Prostate gland (tissue), 2 donors: Measurements from ENCODE around the gene IL20. TPM values are rescaled to one million over a fixed set of nuclear protein-coding genes. Genes with fewer than 3 reads are reported as not detected.
A peak's percentile ranks its signal among the peaks of the same experiment; 100 is the strongest.

Experiments
- DNase-seq: peaks from one replicate; pipeline ENCODE4 v3.0.0-alpha.2; 2019; ENCODE audit warnings: low spot score
- H3K27ac ChIP-seq, 2 donors: fragments of 200-600 bp; sonication (generic); 2 replicates each; pipeline ENCODE4 v1.5.1; 2017 to 2019
- H3K27me3 ChIP-seq: fragments of 200-600 bp; sonication (generic); replicated peaks from 2 replicates; pipeline ENCODE4 v1.5.1; 2019; ENCODE audit not compliant: insufficient read depth
- H3K36me3 ChIP-seq, 2 donors: fragments of 200-600 bp; sonication (generic); 1 replicate in 1 of 2; 2 replicates in 1 of 2; pipeline versions ENCODE4 v1.5.1 to v1.8.1; 2017 to 2019
- H3K4me1 ChIP-seq: fragments of 200-600 bp; sonication (generic); replicated peaks from 2 replicates; pipeline ENCODE4 v1.5.1; 2019
- H3K4me3 ChIP-seq, 2 donors: fragments of 200-600 bp; sonication (generic); 2 replicates each; pipeline ENCODE4 v1.5.1; 2017 to 2019
- H3K9me3 ChIP-seq: fragments of 200-600 bp; sonication (generic); 2 replicates; pipeline ENCODE4 v1.5.1; 2017
- POLR2A ChIP-seq: fragments of 450-650 bp; IDR thresholded peaks from one replicate; pipeline ENCODE4 v1.6.1; 2016; ENCODE audit warnings: antibody characterized with exemption, mild to moderate bottlenecking
- POLR2AphosphoS5 ChIP-seq: sonication (generic); formaldehyde crosslinking; IDR thresholded peaks from one replicate; pipeline ENCODE4 v1.6.1; 2017; ENCODE audit warnings: antibody characterized with exemption
- whole genome bisulfite sequencing: methylation state at CpG from one replicate; pipeline ENCODE4 v1.1.5; 2018; 5-methylcytosine and 5-hydroxymethylcytosine counted together
- intact Hi-C: fragments of 100-400 bp; cut with DNase I; formaldehyde crosslinking; loops from one replicate; pipeline ENCODE4 v1.14.2; 2022
- total RNA-seq, 2 donors: library from RNA; depleted of rRNA; stranded (reverse); fragments of >200 nt; gene quantifications; one replicate each; pipeline ENCODE4 v1.1.0, GENCODE V29; 2016
- TF ChIP-seq, protein P1 (sequence below), 4 experiments: fragments of 200-600 bp in 2 of 4; fragments of 450-650 bp in 2 of 4; sonication (generic) in 2 of 4; IDR thresholded peaks; 1 replicate in 3 of 4; 2 replicates in 1 of 4; pipeline ENCODE4 v1.5.1; 2016 to 2019; ENCODE audit warnings: antibody characterized with exemption in 4 of 4, mild to moderate bottlenecking in 2 of 4, moderate library complexity in 2 of 4

IL20 gene
- total RNA-seq, result not detected

DNA sequence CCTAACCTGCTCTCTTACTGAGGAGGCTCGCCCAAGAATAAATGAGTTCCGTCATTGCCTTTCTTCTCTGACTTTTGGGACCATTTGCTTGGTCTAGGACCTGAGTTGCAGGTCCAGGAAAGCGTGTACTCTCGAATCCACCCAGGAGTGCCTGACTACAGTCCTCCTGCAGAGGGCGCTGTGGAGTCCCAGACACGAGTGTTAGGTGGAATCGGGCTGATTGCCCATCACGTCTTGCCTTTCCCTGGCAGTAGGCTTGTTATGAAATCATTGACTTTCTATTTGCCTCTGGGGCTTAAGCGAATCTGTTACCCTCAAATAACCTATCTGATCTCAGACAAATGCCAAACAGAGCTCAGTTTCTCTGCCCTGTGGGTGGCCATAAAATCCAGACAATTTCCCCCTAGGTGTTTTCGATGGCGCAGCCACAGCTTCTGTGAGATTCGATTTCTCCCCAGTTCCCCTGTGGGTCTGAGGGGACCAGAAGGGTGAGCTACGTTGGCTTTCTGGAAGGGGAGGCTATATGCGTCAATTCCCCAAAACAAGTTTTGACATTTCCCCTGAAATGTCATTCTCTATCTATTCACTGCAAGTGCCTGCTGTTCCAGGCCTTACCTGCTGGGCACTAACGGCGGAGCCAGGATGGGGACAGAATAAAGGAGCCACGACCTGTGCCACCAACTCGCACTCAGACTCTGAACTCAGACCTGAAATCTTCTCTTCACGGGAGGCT lies at the start of gene IL20:
IL20 (plus strand) TSS at position 685 of the 733 bp plus-strand sequence. CDS start 230 bp downstream, outside the sequence.
- TF ChIP-seq, protein P1, sequence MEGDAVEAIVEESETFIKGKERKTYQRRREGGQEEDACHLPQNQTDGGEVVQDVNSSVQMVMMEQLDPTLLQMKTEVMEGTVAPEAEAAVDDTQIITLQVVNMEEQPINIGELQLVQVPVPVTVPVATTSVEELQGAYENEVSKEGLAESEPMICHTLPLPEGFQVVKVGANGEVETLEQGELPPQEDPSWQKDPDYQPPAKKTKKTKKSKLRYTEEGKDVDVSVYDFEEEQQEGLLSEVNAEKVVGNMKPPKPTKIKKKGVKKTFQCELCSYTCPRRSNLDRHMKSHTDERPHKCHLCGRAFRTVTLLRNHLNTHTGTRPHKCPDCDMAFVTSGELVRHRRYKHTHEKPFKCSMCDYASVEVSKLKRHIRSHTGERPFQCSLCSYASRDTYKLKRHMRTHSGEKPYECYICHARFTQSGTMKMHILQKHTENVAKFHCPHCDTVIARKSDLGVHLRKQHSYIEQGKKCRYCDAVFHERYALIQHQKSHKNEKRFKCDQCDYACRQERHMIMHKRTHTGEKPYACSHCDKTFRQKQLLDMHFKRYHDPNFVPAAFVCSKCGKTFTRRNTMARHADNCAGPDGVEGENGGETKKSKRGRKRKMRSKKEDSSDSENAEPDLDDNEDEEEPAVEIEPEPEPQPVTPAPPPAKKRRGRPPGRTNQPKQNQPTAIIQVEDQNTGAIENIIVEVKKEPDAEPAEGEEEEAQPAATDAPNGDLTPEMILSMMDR (IDR thresholded peaks at IDR 0.05), result peak; percentile 66 to 89 (median 84)
- TF ChIP-seq POLR2AphosphoS5 (peak; percentile 76), POLR2A (no peak)
- no peak within 1 kb of the TSS for H3K27ac ChIP-seq
- intact Hi-C loops, result loop anchor here (2.0 kb wide), 1 partner anchor 46 kb away; no protein-coding TSS in a partner anchor
- no peak within 1 kb of the TSS for H3K4me3 ChIP-seq
- no peaks in the 10 kb centered on the region for H3K4me1 ChIP-seq
- no peaks in the 10 kb centered on the region for H3K9me3 ChIP-seq
- no peaks in the 10 kb centered on the region for H3K36me3 ChIP-seq
- H3K27me3 ChIP-seq, result no peaks in the 10 kb centered on the region
- DNase-seq, result peak; percentile 91
- 50% methylated on average over 19 of the region's 19 CpGs for WGBS

- Histone ChIP-seq H3K9me3 (no peaks in the 10 kb centered on the region), H3K27ac (no peak overlapping the region), H3K4me3 (no peak overlapping the region), H3K27me3 (no peaks in the 10 kb centered on the region), H3K36me3 (no peaks in the 10 kb centered on the region), H3K4me1 (no peaks in the 10 kb centered on the region)
- 76% methylated on average over 4 of the region's 4 CpGs for WGBS
- no peak for DNase-seq
- intact Hi-C loops, result no loop called here
- no peak for TF ChIP-seq POLR2AphosphoS5
- TF ChIP-seq, protein P1 (IDR thresholded peaks at IDR 0.05), result no peak
- TF ChIP-seq POLR2A, result no peak
Measured at GRCh38 chr1:206816390-206817287, 48.8 kb upstream of the IL20 start.

GRCh38 chr1:206821493-206821892 lies 43.9 kb upstream of the IL20 start:
- Histone ChIP-seq H3K27ac (no peak overlapping the region), H3K4me1 (no peaks in the 10 kb centered on the region), H3K9me3 (no peaks in the 10 kb centered on the region), H3K27me3 (no peaks in the 10 kb centered on the region), H3K36me3 (no peaks in the 10 kb centered on the region), H3K4me3 (no peak overlapping the region)
- WGBS, result 73% methylated on average over 4 of the region's 4 CpGs
- intact Hi-C loops, result no loop called here
- TF ChIP-seq POLR2AphosphoS5 (no peak), POLR2A (no peak)
- TF ChIP-seq, protein P1 (IDR thresholded peaks at IDR 0.05), result no peak
- no peak for DNase-seq

- no peak overlapping the region for H3K4me3 ChIP-seq
- no peaks in the 10 kb centered on the region for H3K27me3 ChIP-seq
- intact Hi-C loops, result no loop called here
- no peak for DNase-seq
- 58% methylated on average over 5 of the region's 5 CpGs for WGBS
- TF ChIP-seq POLR2AphosphoS5 (peak; percentile 21), POLR2A (no peak)
- TF ChIP-seq, protein P1 (IDR thresholded peaks at IDR 0.05), result no peak
- no peaks in the 10 kb centered on the region for H3K9me3 ChIP-seq
- H3K27ac ChIP-seq, result no peak overlapping the region
- no peaks in the 10 kb centered on the region for H3K36me3 ChIP-seq
- no peaks in the 10 kb centered on the region for H3K4me1 ChIP-seq
Measured at GRCh38 chr1:206823727-206824126, 41.7 kb upstream of the IL20 start.
